Panc1 (cell line): Measurements from ENCODE around the gene TMEM185B.

Experiments used
- CTCF ChIP-seq: fragments of 450-650 bp; IDR thresholded peaks from 2 replicates; pipeline ENCODE4 v1.5.1; 2017; ENCODE audit warnings: mild to moderate bottlenecking
- POLR2AphosphoS5 ChIP-seq: IDR thresholded peaks from 2 replicates; pipeline ENCODE4 v1.6.1; 2012; ENCODE audit warnings: mild to moderate bottlenecking, low read depth, low read length, moderate library complexity
- SIN3A ChIP-seq: IDR thresholded peaks from 2 replicates; pipeline ENCODE4 v1.6.1; 2012; ENCODE audit warnings: low read depth, mild to moderate bottlenecking, low read length, moderate library complexity, borderline replicate concordance; ENCODE audit not compliant: insufficient read depth
- TCF7L2 ChIP-seq: IDR thresholded peaks from 2 replicates; pipeline ENCODE4 v1.6.1; 2011; ENCODE audit warnings: mild to moderate bottlenecking, low read depth, low read length, inconsistent platforms

DNA sequence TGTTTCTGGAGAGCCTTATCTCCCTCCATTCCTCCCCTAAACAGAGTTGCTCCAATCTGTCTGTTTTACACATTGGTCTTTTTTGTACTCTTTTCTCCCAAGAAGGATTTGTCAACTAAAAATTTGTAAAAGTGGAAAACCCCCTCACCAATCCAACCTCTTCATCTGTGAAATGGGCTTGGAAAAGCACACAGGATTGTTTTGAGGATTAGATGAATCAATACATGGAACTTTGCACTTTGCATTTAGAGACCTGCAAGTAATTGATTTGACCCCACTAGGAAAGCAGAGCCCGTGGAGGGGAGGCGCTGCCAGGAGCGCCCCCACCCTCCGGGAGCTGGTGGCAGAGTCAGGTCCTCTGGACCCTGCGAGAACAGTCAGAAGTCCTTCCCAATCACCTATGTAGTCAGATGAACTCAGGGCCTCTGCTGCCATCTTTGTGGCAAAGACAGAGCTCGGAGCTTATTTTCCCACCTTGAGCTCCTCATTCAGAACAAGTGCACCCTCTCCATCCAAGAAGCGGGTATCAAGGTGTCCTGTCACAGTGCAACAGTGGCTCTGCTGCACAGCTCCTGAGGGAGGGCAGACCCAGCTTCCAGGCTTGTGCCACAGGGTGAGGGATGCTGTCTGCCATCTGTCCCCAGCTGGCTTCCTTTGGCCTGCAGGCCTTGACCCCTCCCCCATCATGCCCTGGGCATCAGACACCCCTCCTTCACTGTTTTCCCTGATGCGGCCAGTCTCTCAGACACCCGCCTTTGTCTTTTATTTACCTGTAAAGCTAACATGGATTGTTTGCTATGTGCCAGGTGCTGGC is 1.7 kb upstream of the TMEM185B start:
- TF ChIP-seq CTCF (no peak), POLR2AphosphoS5 (no peak), SIN3A (no peak), TCF7L2 (no peak)
